HEK293 (cell line): Measurements from ENCODE around the gene HEATR9.

ENCODE experiments used
- CTCF ChIP-seq: fragments of 450-650 bp; formaldehyde crosslinking; IDR thresholded peaks from 2 replicates; pipeline ENCODE4 v1.5.1; 2016; ENCODE audit warnings: missing biosample characterization, missing genetic modification characterization
- PBX3 ChIP-seq: sonication (generic); formaldehyde crosslinking; IDR thresholded peaks from 2 replicates; pipeline ENCODE4 v1.8.1; 2022; ENCODE audit warnings: mild to moderate bottlenecking, moderate library complexity, missing genetic modification reagents
- ZEB2 ChIP-seq: fragments of 450-650 bp; formaldehyde crosslinking; IDR thresholded peaks from 2 replicates; pipeline ENCODE4 v1.5.1; 2016; ENCODE audit warnings: missing biosample characterization, missing genetic modification characterization
- ZNF223 ChIP-seq: fragments of 450-650 bp; formaldehyde crosslinking; IDR thresholded peaks from 2 replicates; pipeline ENCODE4 v1.5.1; 2016; ENCODE audit warnings: missing biosample characterization, missing genetic modification characterization
- ZNF398 ChIP-seq: fragments of 450-650 bp; formaldehyde crosslinking; IDR thresholded peaks from 2 replicates; pipeline ENCODE4 v1.5.1; 2017; ENCODE audit warnings: missing biosample characterization, missing genetic modification characterization
- ZNF501 ChIP-seq: fragments of 450-650 bp; formaldehyde crosslinking; IDR thresholded peaks from 2 replicates; pipeline ENCODE4 v1.5.1; 2016; ENCODE audit warnings: missing biosample characterization, missing genetic modification characterization
- ZNF529 ChIP-seq: fragments of 450-650 bp; formaldehyde crosslinking; IDR thresholded peaks from 2 replicates; pipeline ENCODE4 v1.5.1; 2017; ENCODE audit warnings: missing genetic modification characterization, missing biosample characterization; ENCODE audit not compliant: insufficient replicate concordance
- ZNF530 ChIP-seq: fragments of 450-650 bp; formaldehyde crosslinking; IDR thresholded peaks from 2 replicates; pipeline ENCODE4 v1.5.1; 2016; ENCODE audit warnings: low read depth, missing biosample characterization, missing genetic modification characterization
- ZNF629 ChIP-seq: fragments of 450-650 bp; formaldehyde crosslinking; IDR thresholded peaks from 2 replicates; pipeline ENCODE4 v1.5.1; 2017; ENCODE audit warnings: missing biosample characterization, missing genetic modification characterization
- ZNF704 ChIP-seq: fragments of 450-650 bp; formaldehyde crosslinking; IDR thresholded peaks from 2 replicates; pipeline ENCODE4 v1.5.1; 2016; ENCODE audit warnings: missing biosample characterization, missing genetic modification characterization
- ZSCAN30 ChIP-seq: fragments of 450-650 bp; IDR thresholded peaks from 2 replicates; pipeline ENCODE4 v1.5.1; 2018; ENCODE audit warnings: missing biosample characterization, mild to moderate bottlenecking, missing genetic modification characterization, moderate library complexity
- TF ChIP-seq, protein P1 (sequence below): fragments of 450-650 bp; formaldehyde crosslinking; IDR thresholded peaks from 2 replicates; pipeline ENCODE4 v1.5.1; 2016; ENCODE audit warnings: missing biosample characterization, missing genetic modification characterization

DNA sequence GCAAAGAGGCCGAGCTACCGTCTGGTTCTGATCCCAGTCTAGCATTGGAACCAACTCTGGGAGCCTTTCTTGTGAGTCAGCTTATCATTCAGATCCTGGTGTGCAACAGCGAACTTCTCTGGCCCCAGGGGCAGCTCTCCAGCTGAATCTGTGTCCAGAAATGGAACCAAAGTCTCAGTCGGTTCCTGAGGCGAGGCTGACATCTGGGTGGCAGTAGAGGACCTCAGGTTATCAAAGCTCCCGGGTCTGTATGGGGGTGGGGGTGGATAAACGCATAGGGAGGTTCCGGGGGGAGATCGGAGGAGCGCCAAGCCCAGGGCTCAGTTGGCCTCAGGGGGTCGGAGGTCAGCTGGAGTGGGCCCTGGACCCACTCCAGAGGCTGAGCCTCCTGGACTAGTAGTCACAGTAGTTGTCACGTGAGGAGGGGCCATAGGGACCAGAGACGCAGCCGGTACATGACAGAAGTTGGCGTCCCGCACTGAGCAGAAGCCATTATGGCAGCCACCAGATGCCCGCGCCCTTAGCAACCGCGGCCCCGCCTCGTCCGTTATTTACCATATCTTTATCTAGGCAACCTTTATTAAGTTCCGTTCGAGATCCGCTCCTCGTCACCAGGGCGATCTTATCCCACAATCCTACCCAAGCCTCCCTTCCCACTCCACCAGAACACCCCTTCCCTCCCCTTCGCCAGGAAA is 49.0 kb upstream of the HEATR9 start:
- TF ChIP-seq ZNF629 (tag by site-specific recombination) (no peak), ZSCAN30 (tag by site-specific recombination) (no peak), ZNF501 (no peak), ZNF529 (tag by site-specific recombination) (no peak), PBX3 (CRISPR knock-in tag) (no peak), CTCF (no peak), ZNF530 (no peak), ZNF704 (tag by site-specific recombination) (no peak), ZNF398 (tag by site-specific recombination) (no peak), ZNF223 (tag by site-specific recombination) (no peak), ZEB2 (tag by site-specific recombination) (no peak)
- TF ChIP-seq, protein P1, sequence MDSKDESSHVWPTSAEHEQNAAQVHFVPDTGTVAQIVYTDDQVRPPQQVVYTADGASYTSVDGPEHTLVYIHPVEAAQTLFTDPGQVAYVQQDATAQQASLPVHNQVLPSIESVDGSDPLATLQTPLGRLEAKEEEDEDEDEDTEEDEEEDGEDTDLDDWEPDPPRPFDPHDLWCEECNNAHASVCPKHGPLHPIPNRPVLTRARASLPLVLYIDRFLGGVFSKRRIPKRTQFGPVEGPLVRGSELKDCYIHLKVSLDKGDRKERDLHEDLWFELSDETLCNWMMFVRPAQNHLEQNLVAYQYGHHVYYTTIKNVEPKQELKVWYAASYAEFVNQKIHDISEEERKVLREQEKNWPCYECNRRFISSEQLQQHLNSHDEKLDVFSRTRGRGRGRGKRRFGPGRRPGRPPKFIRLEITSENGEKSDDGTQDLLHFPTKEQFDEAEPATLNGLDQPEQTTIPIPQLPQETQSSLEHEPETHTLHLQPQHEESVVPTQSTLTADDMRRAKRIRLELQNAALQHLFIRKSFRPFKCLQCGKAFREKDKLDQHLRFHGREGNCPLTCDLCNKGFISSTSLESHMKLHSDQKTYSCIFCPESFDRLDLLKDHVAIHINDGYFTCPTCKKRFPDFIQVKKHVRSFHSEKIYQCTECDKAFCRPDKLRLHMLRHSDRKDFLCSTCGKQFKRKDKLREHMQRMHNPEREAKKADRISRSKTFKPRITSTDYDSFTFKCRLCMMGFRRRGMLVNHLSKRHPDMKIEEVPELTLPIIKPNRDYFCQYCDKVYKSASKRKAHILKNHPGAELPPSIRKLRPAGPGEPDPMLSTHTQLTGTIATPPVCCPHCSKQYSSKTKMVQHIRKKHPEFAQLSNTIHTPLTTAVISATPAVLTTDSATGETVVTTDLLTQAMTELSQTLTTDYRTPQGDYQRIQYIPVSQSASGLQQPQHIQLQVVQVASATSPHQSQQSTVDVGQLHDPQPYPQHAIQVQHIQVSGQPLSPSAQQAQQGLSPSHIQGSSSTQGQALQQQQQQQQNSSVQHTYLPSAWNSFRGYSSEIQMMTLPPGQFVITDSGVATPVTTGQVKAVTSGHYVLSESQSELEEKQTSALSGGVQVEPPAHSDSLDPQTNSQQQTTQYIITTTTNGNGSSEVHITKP (tag by site-specific recombination) = no peak
